ENCODE data around the gene LNPEP. TPM values are rescaled to one million over a fixed set of nuclear protein-coding genes. Genes with fewer than 3 reads are reported as not detected.
A peak's percentile ranks its signal among the peaks of the same experiment; 100 is the strongest.

The LNPEP gene
- total and polyA plus RNA-seq, 2 of the 4 experiments (the other 2 are of a cell fraction): 3.6 to 27.4 TPM

DNA sequence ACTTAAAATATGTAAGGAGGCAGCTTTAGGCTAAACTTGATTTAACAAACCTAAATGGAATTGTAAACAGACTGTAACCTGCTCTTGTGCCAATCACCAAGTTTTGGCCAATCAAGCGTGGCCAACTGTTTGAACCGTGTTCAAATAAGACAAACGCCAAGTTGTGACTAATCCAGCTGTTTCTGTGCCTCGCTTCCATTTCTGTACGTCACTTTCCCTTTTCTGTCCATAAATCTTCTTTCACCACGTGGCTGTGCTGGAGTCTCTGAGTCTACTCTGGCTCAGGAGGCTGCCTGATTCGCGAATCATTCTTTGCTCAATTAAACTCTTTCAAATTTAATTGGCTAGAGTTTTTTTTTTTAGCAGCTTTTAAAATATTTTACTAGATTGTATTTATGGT lies 135.2 kb downstream of the LNPEP start:
- Histone ChIP-seq H3K56ac (ENCODE audit: extremely low read depth, insufficient read depth, low read length) (no peak overlapping the region), H3K4ac (ENCODE audit: low read depth, low read length) (no peak overlapping the region), H3K9ac (ENCODE audit: low read depth, low read length) (no peak overlapping the region), H2AK9ac (replicated peaks; ENCODE audit: low read depth, low read length, poor library complexity) (no peak overlapping the region), H2AFZ (replicated peaks; ENCODE audit: low read length, poor library complexity) (no peak overlapping the region), H3K9me3 (ENCODE audit: control insufficient read depth, insufficient read depth, low read length) (no peaks in the 10 kb centered on the region), H3K36me3 (ENCODE audit: control insufficient read depth, insufficient read depth, low read length) (no peaks in the 10 kb centered on the region), H4K91ac (ENCODE audit: insufficient read depth, low read depth, low read length) (no peak overlapping the region), H2BK120ac (ENCODE audit: low read depth, low read length) (no peak overlapping the region), H4K5ac (ENCODE audit: low read depth, low read length) (no peak overlapping the region), H2AK5ac (ENCODE audit: low read depth, low read length) (no peak overlapping the region), H2BK15ac (ENCODE audit: low read depth, low read length) (no peak overlapping the region), H3K27me3 (ENCODE audit: control insufficient read depth, insufficient read depth, low read length) (peaks cover 4% of the 10 kb centered on the region), H3K23ac (ENCODE audit: low read depth, low read length) (no peak overlapping the region), H4K20me1 (ENCODE audit: insufficient read depth, low read length) (no peaks in the 10 kb centered on the region), H3K4me2 (ENCODE audit: low read depth, low read length) (peak overlapping the region; percentile 1; the same call in 1 of the 2 replicates), H3K9me1 (ENCODE audit: insufficient read depth, low read length) (no peaks in the 10 kb centered on the region), H3K18ac (ENCODE audit: low read depth, low read length) (no peak overlapping the region), H3K27ac (ENCODE audit: insufficient read depth, low read length) (no peak overlapping the region), H2BK5ac (ENCODE audit: low read depth, low read length, poor library complexity, severe bottlenecking) (no peak overlapping the region), H2BK20ac (ENCODE audit: low read depth, low read length) (no peak overlapping the region), H3K14ac (replicated peaks; ENCODE audit: low read depth, low read length) (no peak overlapping the region), H3K79me1 (ENCODE audit: low read depth in 1 of 2, low read length in 2 of 2) (no peaks in the 10 kb centered on the region), H3K4me1 (ENCODE audit: control insufficient read depth, insufficient read depth, low read length) (no peaks in the 10 kb centered on the region), H4K8ac (ENCODE audit: low read depth in 2 of 2, low read length in 2 of 2) (no peak overlapping the region), H3K4me3 (ENCODE audit: insufficient read depth, low read depth, low read length) (no peak overlapping the region)
- WGBS, 2 experiments (ENCODE audit: extremely low coverage in 2 of 2, insufficient read length in 1 of 2): 11% methylated on average over 3 of the region's 8 CpGs; no CpG with 5 or more reads in 1 of the 2 experiments
- POLR2A ChIA-PET (ENCODE audit: unreplicated experiment): no interaction called here
- intact Hi-C loops (cut with micrococcal nuclease) (no loop called here), in situ Hi-C loops (cut with MboI; ENCODE audit: low sequenced_read_pairs) (no loop called here), dilution Hi-C loops (cut with HindIII; ENCODE audit: low sequenced_read_pairs, unreplicated experiment) (no loop called here)
- CTCF ChIA-PET: interaction anchor here (0.6 to 1.0 kb wide), 2 partner anchors 9 to 1302 kb away, joined by 3 read pairs; no protein-coding TSS in a partner anchor
- no peak for TF ChIP-seq MAFK (IDR thresholded peaks at IDR 0.05; ENCODE audit: low read depth, low read length)
- no peak for TF ChIP-seq RFX5 (IDR thresholded peaks at IDR 0.05; ENCODE audit: low read depth, low read length)
- TF ChIP-seq, protein P1, sequence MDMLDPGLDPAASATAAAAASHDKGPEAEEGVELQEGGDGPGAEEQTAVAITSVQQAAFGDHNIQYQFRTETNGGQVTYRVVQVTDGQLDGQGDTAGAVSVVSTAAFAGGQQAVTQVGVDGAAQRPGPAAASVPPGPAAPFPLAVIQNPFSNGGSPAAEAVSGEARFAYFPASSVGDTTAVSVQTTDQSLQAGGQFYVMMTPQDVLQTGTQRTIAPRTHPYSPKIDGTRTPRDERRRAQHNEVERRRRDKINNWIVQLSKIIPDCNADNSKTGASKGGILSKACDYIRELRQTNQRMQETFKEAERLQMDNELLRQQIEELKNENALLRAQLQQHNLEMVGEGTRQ (IDR thresholded peaks at IDR 0.05; ENCODE audit: low read depth, low read length): peak; percentile 72
- TF ChIP-seq BHLHE40 (IDR thresholded peaks at IDR 0.05; ENCODE audit: low read depth, low read length): no peak
- TF ChIP-seq POLR2A (IDR thresholded peaks at IDR 0.05; ENCODE audit: low read depth, low read length): no peak
- BruUV-seq (replicated peaks): no TSS peak
- peak; percentile 93 for DNase-seq
- peak; percentile 88 for ATAC-seq (ENCODE audit: low read depth)
